Osteocyte (in vitro differentiated cells): ENCODE results near the gene LGALS4. TPM values are rescaled to one million over a fixed set of nuclear protein-coding genes. Genes with fewer than 3 reads are reported as not detected.

Experiments
- DNase-seq: peaks from one replicate; pipeline ENCODE4 v3.0.0; 2021; ENCODE audit warnings: mixed read lengths; ENCODE audit not compliant: unreplicated experiment; ENCODE audit errors: extremely low spot score
- H3K27ac Mint-ChIP-seq: one replicate; pipeline ENCODE4 v1.8.0; 2021; ENCODE audit warnings: mild to moderate bottlenecking, mixed read lengths; ENCODE audit not compliant: unreplicated experiment
- H3K27me3 Mint-ChIP-seq: one replicate; pipeline ENCODE4 v1.8.0; 2021; ENCODE audit warnings: mixed read lengths; ENCODE audit not compliant: unreplicated experiment
- H3K36me3 Mint-ChIP-seq: one replicate; pipeline ENCODE4 v1.8.0; 2021; ENCODE audit warnings: mixed read lengths; ENCODE audit not compliant: unreplicated experiment
- H3K4me1 Mint-ChIP-seq: one replicate; pipeline ENCODE4 v1.8.0; 2021; ENCODE audit warnings: mixed read lengths; ENCODE audit not compliant: unreplicated experiment
- H3K4me3 Mint-ChIP-seq: one replicate; pipeline ENCODE4 v1.8.0; 2021; ENCODE audit warnings: mild to moderate bottlenecking, moderate library complexity, mixed read lengths; ENCODE audit not compliant: unreplicated experiment
- H3K9me3 Mint-ChIP-seq: one replicate; pipeline ENCODE4 v1.8.0; 2021; ENCODE audit warnings: mixed read lengths; ENCODE audit not compliant: unreplicated experiment
- CTCF ChIP-seq: fragments of 200-600 bp; sonication (generic); IDR thresholded peaks from 2 replicates; pipeline ENCODE4 v1.5.0; 2021; ENCODE audit warnings: antibody characterized with exemption, mild to moderate bottlenecking, moderate library complexity
- total RNA-seq: library from RNA; stranded (reverse); gene quantifications from 2 replicates; pipeline ENCODE4 v1.2.1, GENCODE V29; 2021

The LGALS4 gene
- total RNA-seq, 1 donor from 2014 or later: not detected

- H3K4me1 Mint-ChIP-seq: peaks cover 44% of the 10 kb centered on the region
- H3K9me3 Mint-ChIP-seq: no peaks in the 10 kb centered on the region
- peak; percentile 10 for TF ChIP-seq CTCF
- H3K4me3 Mint-ChIP-seq: peak overlapping the region; percentile 91
- H3K27ac Mint-ChIP-seq: peak overlapping the region; percentile 98
- peak; percentile 100 for DNase-seq
- H3K27me3 Mint-ChIP-seq: no peaks in the 10 kb centered on the region
- H3K36me3 Mint-ChIP-seq: peaks cover 12% of the 10 kb centered on the region
Observed at GRCh38 chr19:38850436-38850975, 37.8 kb upstream of the LGALS4 start.

GRCh38 chr19:38849860-38850435, 37.2 kb upstream of the LGALS4 start, which contains the start of gene HNRNPL:
Gene HNRNPL, minus strand, starts transcription at chr19:38849986. Its CDS starts 20 bp downstream, at chr19:38849966.
- H3K36me3 Mint-ChIP-seq: peaks cover 16% of the 10 kb centered on the region
- DNase-seq: peak; percentile 100
- H3K27ac Mint-ChIP-seq: peak within 1 kb of the TSS; percentile 98
- no peaks in the 10 kb centered on the region for H3K9me3 Mint-ChIP-seq
- H3K27me3 Mint-ChIP-seq: no peaks in the 10 kb centered on the region
- H3K4me1 Mint-ChIP-seq: peaks cover 46% of the 10 kb centered on the region
- TF ChIP-seq CTCF: peak; percentile 69
- peak within 1 kb of the TSS; percentile 91 for H3K4me3 Mint-ChIP-seq

DNA sequence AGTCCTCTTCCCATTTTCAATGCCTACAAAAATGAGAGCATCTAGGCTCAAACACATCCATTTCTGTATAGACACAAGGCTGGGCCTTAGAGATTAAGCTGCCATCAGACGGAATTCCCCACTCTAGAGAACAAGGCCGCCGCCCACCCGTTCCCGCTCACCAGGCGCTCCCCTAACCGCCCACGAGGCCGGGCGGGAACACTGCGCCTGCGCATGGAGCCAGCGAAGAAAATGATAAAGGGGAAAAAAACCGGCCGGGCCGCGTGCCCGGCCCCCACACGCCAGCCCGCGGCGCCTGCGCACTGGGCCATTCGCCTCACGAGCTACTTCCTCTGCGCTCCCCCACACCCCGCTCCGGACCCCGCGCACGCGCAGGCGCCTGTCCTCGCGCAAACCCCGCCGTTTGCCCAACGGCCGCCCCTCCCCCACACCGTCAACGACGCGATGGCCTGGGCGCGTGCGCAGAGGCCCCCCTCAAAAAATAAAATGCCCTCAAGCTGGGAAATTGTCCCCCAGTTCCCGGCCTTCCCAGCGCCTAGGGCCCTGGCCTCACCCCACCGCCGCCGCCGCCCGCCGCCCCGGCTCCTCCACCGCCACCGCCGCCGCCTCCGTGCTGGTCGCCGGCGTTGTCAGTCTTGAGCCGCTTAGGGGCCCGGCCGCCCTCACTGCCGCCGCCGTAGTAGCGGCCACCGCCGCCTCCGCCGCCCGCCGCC, 36.6 kb upstream of the LGALS4 start:
- peak overlapping the region; percentile 91 for H3K4me3 Mint-ChIP-seq
- peak; percentile 99 for DNase-seq
- peaks cover 19% of the 10 kb centered on the region for H3K36me3 Mint-ChIP-seq
- no peaks in the 10 kb centered on the region for H3K9me3 Mint-ChIP-seq
- peak overlapping the region; percentile 98 for H3K27ac Mint-ChIP-seq
- TF ChIP-seq CTCF: no peak
- H3K4me1 Mint-ChIP-seq: peaks cover 46% of the 10 kb centered on the region
- no peaks in the 10 kb centered on the region for H3K27me3 Mint-ChIP-seq

DNA sequence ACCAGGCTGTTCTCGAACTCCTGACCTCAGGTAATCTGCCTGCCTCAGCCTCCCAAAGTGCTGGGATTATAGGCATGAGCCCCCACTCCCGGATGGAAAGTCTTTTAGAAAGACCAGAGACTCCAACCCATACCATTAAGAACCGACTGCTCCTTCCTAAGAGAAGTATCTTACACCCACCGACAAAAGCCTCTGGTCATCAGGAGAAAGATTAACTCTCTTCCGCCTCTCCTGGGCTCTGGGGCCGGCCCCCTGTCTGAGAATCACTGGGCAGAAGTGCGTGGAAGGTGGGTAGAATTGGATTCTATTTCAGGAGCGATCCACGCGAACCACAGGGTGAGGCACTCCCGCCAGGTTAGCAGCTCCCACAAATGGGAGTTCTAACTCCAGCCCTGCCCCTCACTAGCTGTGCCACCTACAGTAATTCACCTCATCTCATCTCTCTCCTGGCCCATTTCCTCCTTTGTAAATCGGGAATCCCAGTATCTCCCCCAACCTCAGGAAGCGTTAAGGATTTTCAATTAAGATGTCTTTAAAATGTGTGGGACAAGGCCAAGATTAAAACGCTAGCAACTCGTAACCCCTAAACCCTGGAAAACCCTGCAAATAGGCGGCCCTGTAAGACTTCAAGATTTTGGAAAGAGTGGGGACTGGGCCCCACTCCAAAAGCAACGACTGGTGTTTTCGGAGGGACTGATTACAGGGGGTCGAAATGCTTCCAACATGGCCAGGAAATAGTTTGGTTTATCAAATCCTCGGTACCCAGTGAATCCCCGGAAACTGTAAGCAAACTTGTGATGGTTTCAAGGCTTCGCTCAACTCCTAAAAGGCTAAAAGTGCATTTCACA, 35.8 kb upstream of the LGALS4 start:
- TF ChIP-seq CTCF: no peak
- Mint-ChIP-seq H3K9me3 (no peaks in the 10 kb centered on the region), H3K4me1 (peaks cover 44% of the 10 kb centered on the region), H3K36me3 (peaks cover 27% of the 10 kb centered on the region), H3K27me3 (no peaks in the 10 kb centered on the region), H3K4me3 (peak overlapping the region; percentile 91), H3K27ac (peak overlapping the region; percentile 98)
- DNase-seq: no peak
